Measurements from ENCODE around the gene ELMO1.

Gene ELMO1

GRCh38 chr7:36904101-36904500, 544.6 kb downstream of the ELMO1 start:
- Histone ChIP-seq H3K36me3 (ENCODE audit: insufficient read depth, low read length) (no peaks in the 10 kb centered on the region), H3K79me2 (ENCODE audit: control insufficient read depth, insufficient read depth, low read length, unreplicated experiment) (no peaks in the 10 kb centered on the region), H3K27ac (ENCODE audit: low read depth, low read length) (no peak overlapping the region), H2AFZ (ENCODE audit: low read length, unreplicated experiment) (no peak overlapping the region), H3K27me3 (ENCODE audit: insufficient read depth, low read length) (no peaks in the 10 kb centered on the region), H3K4me3 (ENCODE audit: low read depth, low read length) (no peak overlapping the region), H3K4me1 (ENCODE audit: control insufficient read depth, insufficient read depth, low read length, unreplicated experiment) (no peaks in the 10 kb centered on the region)

- H3K4me3 ChIP-seq (ENCODE audit: low read depth, low read length), result no peak overlapping the region
- H3K27ac ChIP-seq (ENCODE audit: low read depth, low read length), result no peak overlapping the region
- no peak overlapping the region for H2AFZ ChIP-seq (ENCODE audit: low read length, unreplicated experiment)
- H3K79me2 ChIP-seq (ENCODE audit: control insufficient read depth, insufficient read depth, low read length, unreplicated experiment), result no peaks in the 10 kb centered on the region
- no peaks in the 10 kb centered on the region for H3K36me3 ChIP-seq (ENCODE audit: insufficient read depth, low read length)
- H3K4me1 ChIP-seq (ENCODE audit: control insufficient read depth, insufficient read depth, low read length, unreplicated experiment), result no peaks in the 10 kb centered on the region
- no peaks in the 10 kb centered on the region for H3K27me3 ChIP-seq (ENCODE audit: insufficient read depth, low read length)
Measured at GRCh38 chr7:36900988-36901710, 547.5 kb downstream of the ELMO1 start.

GRCh38 chr7:36898186-36898585, 550.5 kb downstream of the ELMO1 start:
- no peaks in the 10 kb centered on the region for H3K27me3 ChIP-seq (ENCODE audit: insufficient read depth, low read length)
- no peaks in the 10 kb centered on the region for H3K79me2 ChIP-seq (ENCODE audit: control insufficient read depth, insufficient read depth, low read length, unreplicated experiment)
- no peak overlapping the region for H3K27ac ChIP-seq (ENCODE audit: low read depth, low read length)
- no peaks in the 10 kb centered on the region for H3K36me3 ChIP-seq (ENCODE audit: insufficient read depth, low read length)
- H3K4me1 ChIP-seq (ENCODE audit: control insufficient read depth, insufficient read depth, low read length, unreplicated experiment), result no peaks in the 10 kb centered on the region
- no peak overlapping the region for H2AFZ ChIP-seq (ENCODE audit: low read length, unreplicated experiment)
- H3K4me3 ChIP-seq (ENCODE audit: low read depth, low read length), result no peak overlapping the region

- Histone ChIP-seq H2AFZ (ENCODE audit: low read length, unreplicated experiment) (no peak overlapping the region), H3K4me1 (ENCODE audit: control insufficient read depth, insufficient read depth, low read length, unreplicated experiment) (no peaks in the 10 kb centered on the region), H3K36me3 (ENCODE audit: insufficient read depth, low read length) (no peaks in the 10 kb centered on the region), H3K79me2 (ENCODE audit: control insufficient read depth, insufficient read depth, low read length, unreplicated experiment) (no peaks in the 10 kb centered on the region), H3K4me3 (ENCODE audit: low read depth, low read length) (no peak overlapping the region), H3K27ac (ENCODE audit: low read depth, low read length) (no peak overlapping the region), H3K27me3 (ENCODE audit: insufficient read depth, low read length) (no peaks in the 10 kb centered on the region)
Measured at GRCh38 chr7:36896956-36897590, 551.6 kb downstream of the ELMO1 start.

- Histone ChIP-seq H3K4me3 (ENCODE audit: low read depth, low read length) (no peak overlapping the region), H3K4me1 (ENCODE audit: control insufficient read depth, insufficient read depth, low read length, unreplicated experiment) (no peaks in the 10 kb centered on the region), H3K27ac (ENCODE audit: low read depth, low read length) (no peak overlapping the region), H3K27me3 (ENCODE audit: insufficient read depth, low read length) (no peaks in the 10 kb centered on the region), H3K79me2 (ENCODE audit: control insufficient read depth, insufficient read depth, low read length, unreplicated experiment) (no peaks in the 10 kb centered on the region), H2AFZ (ENCODE audit: low read length, unreplicated experiment) (no peak overlapping the region), H3K36me3 (ENCODE audit: insufficient read depth, low read length) (no peaks in the 10 kb centered on the region)
Measured at GRCh38 chr7:36896418-36896817, 552.2 kb downstream of the ELMO1 start.

- H2AFZ ChIP-seq (ENCODE audit: low read length, unreplicated experiment), result no peak overlapping the region
Measured at GRCh38 chr7:36895192-36895591, 553.5 kb downstream of the ELMO1 start.

GRCh38 chr7:36894190-36894589, 554.5 kb downstream of the ELMO1 start:
- Histone ChIP-seq H3K4me1 (ENCODE audit: control insufficient read depth, insufficient read depth, low read length, unreplicated experiment) (no peaks in the 10 kb centered on the region), H2AFZ (ENCODE audit: low read length, unreplicated experiment) (no peak overlapping the region), H3K4me3 (ENCODE audit: low read depth, low read length) (no peak overlapping the region), H3K79me2 (ENCODE audit: control insufficient read depth, insufficient read depth, low read length, unreplicated experiment) (no peaks in the 10 kb centered on the region), H3K27me3 (ENCODE audit: insufficient read depth, low read length) (no peaks in the 10 kb centered on the region), H3K36me3 (ENCODE audit: insufficient read depth, low read length) (no peaks in the 10 kb centered on the region), H3K27ac (ENCODE audit: low read depth, low read length) (no peak overlapping the region)

More at GRCh38 chr7:36895192-36895591, 553.5 kb downstream of the ELMO1 start:
- Histone ChIP-seq H3K27ac (ENCODE audit: low read depth, low read length) (no peak overlapping the region), H3K27me3 (ENCODE audit: insufficient read depth, low read length) (no peaks in the 10 kb centered on the region), H3K4me3 (ENCODE audit: low read depth, low read length) (no peak overlapping the region), H3K4me1 (ENCODE audit: control insufficient read depth, insufficient read depth, low read length, unreplicated experiment) (no peaks in the 10 kb centered on the region), H3K79me2 (ENCODE audit: control insufficient read depth, insufficient read depth, low read length, unreplicated experiment) (no peaks in the 10 kb centered on the region), H3K36me3 (ENCODE audit: insufficient read depth, low read length) (no peaks in the 10 kb centered on the region)

GRCh38 chr7:36889182-36889581, 559.5 kb downstream of the ELMO1 start:
- H3K79me2 ChIP-seq (ENCODE audit: control insufficient read depth, insufficient read depth, low read length, unreplicated experiment), result no peaks in the 10 kb centered on the region
- no peaks in the 10 kb centered on the region for H3K36me3 ChIP-seq (ENCODE audit: insufficient read depth, low read length)
- H3K27me3 ChIP-seq (ENCODE audit: insufficient read depth, low read length), result no peaks in the 10 kb centered on the region
- no peak overlapping the region for H3K4me3 ChIP-seq (ENCODE audit: low read depth, low read length)
- H3K27ac ChIP-seq (ENCODE audit: low read depth, low read length), result no peak overlapping the region
- H2AFZ ChIP-seq (ENCODE audit: low read length, unreplicated experiment), result no peak overlapping the region
- no peaks in the 10 kb centered on the region for H3K4me1 ChIP-seq (ENCODE audit: control insufficient read depth, insufficient read depth, low read length, unreplicated experiment)

- Histone ChIP-seq H3K36me3 (ENCODE audit: insufficient read depth, low read length) (no peaks in the 10 kb centered on the region), H3K4me1 (ENCODE audit: control insufficient read depth, insufficient read depth, low read length, unreplicated experiment) (no peaks in the 10 kb centered on the region), H2AFZ (ENCODE audit: low read length, unreplicated experiment) (no peak overlapping the region), H3K27ac (ENCODE audit: low read depth, low read length) (no peak overlapping the region), H3K79me2 (ENCODE audit: control insufficient read depth, insufficient read depth, low read length, unreplicated experiment) (no peaks in the 10 kb centered on the region), H3K4me3 (ENCODE audit: low read depth, low read length) (no peak overlapping the region), H3K27me3 (ENCODE audit: insufficient read depth, low read length) (no peaks in the 10 kb centered on the region)
Measured at GRCh38 chr7:36887969-36888368, 560.7 kb downstream of the ELMO1 start.

- H3K36me3 ChIP-seq (ENCODE audit: insufficient read depth, low read length), result no peaks in the 10 kb centered on the region
- no peaks in the 10 kb centered on the region for H3K4me1 ChIP-seq (ENCODE audit: control insufficient read depth, insufficient read depth, low read length, unreplicated experiment)
- H2AFZ ChIP-seq (ENCODE audit: low read length, unreplicated experiment), result no peak overlapping the region
- no peaks in the 10 kb centered on the region for H3K79me2 ChIP-seq (ENCODE audit: control insufficient read depth, insufficient read depth, low read length, unreplicated experiment)
- no peak overlapping the region for H3K4me3 ChIP-seq (ENCODE audit: low read depth, low read length)
- no peaks in the 10 kb centered on the region for H3K27me3 ChIP-seq (ENCODE audit: insufficient read depth, low read length)
- no peak overlapping the region for H3K27ac ChIP-seq (ENCODE audit: low read depth, low read length)
Measured at GRCh38 chr7:36887233-36887632, 561.4 kb downstream of the ELMO1 start.

- Histone ChIP-seq H3K27ac (ENCODE audit: low read depth, low read length) (no peak overlapping the region), H3K27me3 (ENCODE audit: insufficient read depth, low read length) (no peaks in the 10 kb centered on the region), H3K79me2 (ENCODE audit: control insufficient read depth, insufficient read depth, low read length, unreplicated experiment) (no peaks in the 10 kb centered on the region), H3K4me3 (ENCODE audit: low read depth, low read length) (no peak overlapping the region), H3K4me1 (ENCODE audit: control insufficient read depth, insufficient read depth, low read length, unreplicated experiment) (no peaks in the 10 kb centered on the region), H2AFZ (ENCODE audit: low read length, unreplicated experiment) (no peak overlapping the region), H3K36me3 (ENCODE audit: insufficient read depth, low read length) (no peaks in the 10 kb centered on the region)
Measured at GRCh38 chr7:36884910-36885309, 563.8 kb downstream of the ELMO1 start.
